HG03064 (cell line): ENCODE measurements around the gene CDC123.
"Not testable (repeated sequence)": the region's sequence is repeated elsewhere in the genome, so short reads cannot be mapped to it uniquely, and the experiment has no call there.

Source experiments
- ATAC-seq: cut with Tn5 transposase; IDR thresholded peaks from one replicate; pipeline ENCODE4 v1.9.1; 2021; ENCODE audit warnings: low read depth; ENCODE audit not compliant: unreplicated experiment

The CDC123 gene, protein sequence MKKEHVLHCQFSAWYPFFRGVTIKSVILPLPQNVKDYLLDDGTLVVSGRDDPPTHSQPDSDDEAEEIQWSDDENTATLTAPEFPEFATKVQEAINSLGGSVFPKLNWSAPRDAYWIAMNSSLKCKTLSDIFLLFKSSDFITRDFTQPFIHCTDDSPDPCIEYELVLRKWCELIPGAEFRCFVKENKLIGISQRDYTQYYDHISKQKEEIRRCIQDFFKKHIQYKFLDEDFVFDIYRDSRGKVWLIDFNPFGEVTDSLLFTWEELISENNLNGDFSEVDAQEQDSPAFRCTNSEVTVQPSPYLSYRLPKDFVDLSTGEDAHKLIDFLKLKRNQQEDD

DNA sequence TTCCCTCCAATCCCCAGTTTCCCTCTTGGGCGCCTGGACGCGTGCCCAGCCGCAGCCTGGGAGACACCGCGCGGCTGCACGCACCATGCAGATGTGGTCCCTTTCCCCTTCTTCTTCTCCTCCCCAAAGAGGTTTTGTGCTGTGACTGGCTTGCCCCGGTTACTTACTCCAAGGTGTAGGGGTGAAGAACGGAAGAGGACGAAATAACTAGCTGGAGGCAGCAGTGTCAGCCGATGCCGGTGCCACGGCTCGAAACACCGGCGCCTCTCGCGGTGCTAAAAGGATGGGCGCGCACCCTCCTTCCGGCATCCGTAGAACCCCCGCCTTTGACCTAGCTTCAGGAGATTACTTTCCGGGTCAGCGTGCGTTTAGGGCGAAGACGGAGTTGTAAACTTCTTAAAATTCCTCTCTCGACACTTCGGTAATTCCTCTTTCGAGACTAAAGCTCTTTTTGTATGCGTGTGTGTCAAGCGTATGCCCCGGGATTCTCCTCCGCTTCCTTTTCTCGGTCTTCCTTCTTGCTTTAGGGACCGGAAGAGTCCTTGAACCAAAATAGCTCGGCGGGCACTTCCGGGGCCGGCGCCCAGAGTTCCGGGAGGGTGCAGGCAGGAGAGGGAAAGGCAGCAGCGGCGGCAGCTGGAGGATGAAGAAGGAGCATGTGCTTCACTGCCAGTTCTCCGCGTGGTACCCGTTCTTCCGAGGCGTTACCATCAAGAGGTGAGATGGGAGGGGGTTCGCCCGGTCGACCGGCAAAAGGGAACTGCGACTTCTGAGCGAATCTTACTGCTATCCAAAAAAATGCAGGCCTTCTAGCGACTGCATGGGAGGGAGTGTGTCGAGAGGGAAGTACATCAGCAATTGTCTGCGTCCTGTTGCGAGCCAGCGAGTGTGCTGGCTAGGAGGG lies at the start of gene CDC123, which contains the start of gene NUDT5:
CDC123 (plus strand) TSS at position 586 of the 904 bp plus-strand sequence; CDS start at position 644, 58 bp downstream.
NUDT5 (minus strand) TSS at position 289 of the 904 bp plus-strand sequence. CDS start 9,600 bp downstream, outside the sequence.
- ATAC-seq, result peak; percentile 79

DNA sequence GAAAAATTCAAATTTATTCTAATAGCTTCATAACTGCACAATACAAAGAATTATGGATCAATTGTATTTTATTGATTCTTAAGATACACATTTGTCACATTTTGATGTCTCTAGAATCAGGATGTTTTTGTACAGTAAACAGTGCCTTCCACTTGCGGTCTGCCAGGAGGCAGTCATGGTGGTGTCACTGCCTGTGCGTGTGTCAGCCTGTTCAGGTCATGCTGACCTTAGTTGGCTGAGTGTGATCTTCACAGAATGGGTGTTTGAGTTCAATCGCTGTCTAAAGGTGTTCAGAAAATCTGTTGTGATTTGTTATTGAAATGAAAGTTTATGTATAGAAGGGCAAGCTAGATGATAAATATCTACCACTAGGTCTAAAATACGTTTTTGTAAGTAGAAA lies 45.8 kb upstream of the CDC123 start:
- ATAC-seq, result no peak

DNA sequence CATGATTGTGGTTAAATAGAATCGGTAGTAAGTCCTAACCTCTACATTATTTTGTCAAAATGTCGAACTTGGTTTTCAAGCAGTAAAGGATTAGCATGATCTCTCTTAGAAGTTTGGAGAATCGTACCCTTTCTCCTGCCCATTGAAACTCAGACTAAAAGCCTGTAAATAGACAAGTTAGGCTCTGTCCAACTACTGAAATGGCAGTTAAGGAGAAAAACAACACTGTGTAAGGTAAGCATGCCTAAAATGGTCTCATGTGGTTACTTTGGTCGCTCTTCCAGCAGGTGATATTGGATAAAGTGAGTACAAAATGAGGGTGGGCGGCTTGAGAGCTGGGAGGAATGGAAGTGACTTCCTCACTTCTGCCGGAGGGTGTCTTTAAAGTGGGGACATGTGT lies 41.5 kb upstream of the CDC123 start:
- ATAC-seq, result no peak

DNA sequence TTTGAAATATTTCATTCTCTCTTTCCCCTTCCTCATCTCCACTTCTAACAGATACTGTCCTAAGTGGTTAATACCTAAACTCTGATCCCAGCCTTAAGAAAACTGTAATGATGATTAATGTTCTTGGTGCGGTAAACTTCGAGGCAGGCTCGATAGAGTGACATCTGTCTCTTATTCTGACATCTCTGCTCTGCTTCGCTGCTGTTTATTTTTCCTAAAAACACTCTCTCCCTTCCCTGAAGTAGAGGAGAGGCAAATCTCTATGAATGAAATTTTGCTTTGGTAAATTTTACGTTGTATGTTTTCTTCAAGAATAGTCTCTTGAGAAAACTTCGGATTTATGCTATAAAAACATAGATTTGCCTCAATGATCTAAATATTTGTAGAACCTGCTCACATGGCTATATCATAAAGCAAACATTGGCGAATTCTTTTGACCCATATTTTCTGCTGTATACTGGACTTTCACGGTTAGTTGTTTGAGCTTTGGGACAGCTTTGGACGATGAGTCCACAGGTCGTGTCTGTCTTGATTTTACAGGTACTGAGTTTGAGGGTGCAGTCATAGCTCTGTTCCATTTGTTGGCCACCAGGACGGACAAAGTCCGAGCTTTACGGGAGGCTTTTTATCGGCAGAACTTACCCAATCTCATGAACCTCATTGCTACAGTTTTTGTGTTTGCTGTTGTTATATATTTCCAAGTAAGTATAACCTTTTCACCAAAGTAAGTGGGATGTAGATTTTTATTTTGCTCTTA lies 39.4 kb upstream of the CDC123 start:
- ATAC-seq, result no peak

DNA sequence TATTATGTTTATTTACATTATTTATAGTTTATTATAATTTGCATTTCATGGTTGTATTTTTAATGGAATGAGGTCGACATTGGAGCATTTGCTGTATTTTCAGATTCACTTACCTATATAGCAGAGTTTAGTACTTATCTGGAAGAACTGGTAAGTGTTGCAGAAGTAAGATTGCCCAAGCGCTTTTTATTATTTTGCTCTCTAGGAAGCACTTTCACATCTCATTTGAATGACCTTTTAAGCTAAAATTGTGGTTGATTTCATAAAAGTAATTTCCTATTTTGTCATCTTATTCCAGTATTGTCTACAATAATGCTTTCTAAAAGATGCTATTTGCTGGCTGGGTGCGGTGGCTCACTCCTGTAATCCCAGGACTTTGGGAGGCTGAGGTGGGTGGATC lies 37.9 kb upstream of the CDC123 start:
- no peak for ATAC-seq

DNA sequence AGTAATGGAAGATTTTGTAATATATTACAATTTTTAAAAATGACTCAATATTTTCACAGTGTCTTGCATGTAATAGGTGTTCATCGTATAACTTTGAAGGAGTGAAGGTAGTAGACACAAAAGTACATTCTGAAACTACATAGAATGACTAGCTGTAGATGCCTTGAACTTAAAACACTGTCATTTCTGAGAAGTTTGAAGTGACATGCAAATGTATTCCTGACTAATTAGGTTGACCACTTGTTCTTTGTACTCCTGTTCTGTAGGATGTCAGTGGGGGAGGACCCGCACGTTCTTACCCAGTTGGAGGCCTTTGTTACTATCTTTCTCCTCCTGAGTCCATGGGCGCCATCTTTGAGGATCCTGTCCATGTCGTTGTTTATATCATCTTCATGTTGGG lies 35.3 kb upstream of the CDC123 start:
- ATAC-seq, result no peak

DNA sequence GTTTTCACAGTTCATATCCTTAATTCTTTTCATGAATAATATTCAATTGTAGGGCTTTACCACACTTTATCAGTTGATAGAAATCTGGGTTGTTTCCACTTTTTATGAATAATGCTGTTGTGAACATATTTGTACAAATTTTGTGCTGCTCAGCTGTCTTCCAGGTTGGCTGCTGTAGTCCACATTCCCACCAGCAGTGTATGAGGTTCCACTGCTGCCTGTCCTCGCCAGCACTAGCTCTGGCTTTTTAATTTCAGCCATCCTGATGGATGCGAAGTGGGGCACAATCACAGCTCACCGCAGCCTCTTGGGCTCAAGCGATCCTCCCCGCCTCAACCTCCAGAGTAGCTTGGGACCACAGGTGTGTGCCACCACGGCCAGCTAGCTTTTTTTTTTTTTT lies 33.1 kb upstream of the CDC123 start:
- ATAC-seq, result no peak

DNA sequence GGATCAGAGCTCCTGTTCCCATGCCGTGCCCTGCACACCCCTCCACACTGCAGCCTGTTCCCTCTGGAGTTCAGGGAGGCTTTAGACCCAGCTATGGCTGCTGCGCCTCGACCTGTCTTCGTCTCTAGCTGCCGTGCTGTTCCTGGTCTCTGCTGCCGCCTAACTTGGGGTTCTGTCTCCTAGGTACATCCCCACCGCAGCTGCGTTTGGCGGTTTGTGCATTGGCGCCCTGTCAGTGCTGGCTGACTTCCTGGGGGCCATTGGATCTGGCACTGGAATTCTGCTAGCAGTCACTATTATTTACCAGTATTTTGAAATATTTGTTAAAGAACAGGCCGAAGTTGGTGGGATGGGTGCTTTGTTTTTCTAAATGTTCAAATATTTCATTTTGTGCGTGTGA lies 31.9 kb upstream of the CDC123 start:
- ATAC-seq, result no peak

DNA sequence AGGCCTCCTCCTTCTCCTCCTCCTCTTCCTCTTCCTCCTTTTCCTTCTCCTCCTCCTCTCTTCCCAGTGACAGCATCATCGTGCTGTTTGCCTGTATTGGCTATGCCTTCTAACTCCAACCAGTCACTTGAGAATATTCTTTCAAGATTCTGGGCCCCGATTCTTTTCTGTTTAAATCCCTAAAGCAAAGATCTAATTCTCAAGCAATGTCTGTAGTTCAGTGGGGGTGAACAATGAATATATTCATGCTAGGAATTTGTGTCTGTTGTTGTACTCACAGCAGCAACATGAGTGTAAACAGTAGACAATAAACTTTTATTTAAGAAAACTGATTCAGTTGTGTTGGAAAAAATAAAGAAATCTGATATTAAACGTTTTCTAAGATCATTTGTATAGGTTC lies 31.0 kb upstream of the CDC123 start:
- no peak for ATAC-seq

DNA sequence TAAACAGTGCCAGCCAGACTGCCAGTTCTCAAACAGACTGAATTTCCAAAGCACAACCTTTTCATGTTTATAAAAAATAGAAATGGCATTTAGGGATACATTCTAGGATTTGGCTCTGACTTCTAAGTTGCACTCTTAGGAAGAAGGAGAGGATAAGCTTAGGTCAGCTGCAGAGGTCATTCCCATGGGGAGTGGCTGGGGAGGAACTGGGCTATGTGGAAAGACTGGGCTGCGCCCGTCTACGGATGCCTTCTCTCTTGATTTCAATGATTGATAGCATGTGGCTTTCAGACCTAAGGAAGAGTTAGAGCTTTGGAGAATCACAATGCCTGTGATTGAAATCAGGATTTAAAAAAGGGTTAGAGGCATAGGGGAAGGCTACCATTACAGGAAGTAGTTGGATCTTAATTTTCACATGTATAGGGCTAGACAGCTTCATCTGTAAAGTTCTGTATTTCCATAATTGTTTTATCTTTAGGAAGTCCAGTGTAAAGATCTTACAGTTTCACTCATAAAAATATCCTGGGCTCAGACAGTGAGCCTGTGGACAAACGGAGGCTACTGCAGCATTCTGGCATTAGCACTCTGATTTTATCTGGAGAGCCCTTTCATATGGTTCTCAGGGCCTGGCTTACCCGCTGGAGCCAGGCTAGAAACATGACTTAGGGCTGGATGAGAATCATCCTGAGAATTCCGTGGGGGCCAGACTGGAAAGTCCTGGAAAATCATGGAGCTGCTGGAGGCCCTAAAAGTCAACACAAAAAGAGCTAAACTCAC lies 29.8 kb upstream of the CDC123 start:
- no peak for ATAC-seq

DNA sequence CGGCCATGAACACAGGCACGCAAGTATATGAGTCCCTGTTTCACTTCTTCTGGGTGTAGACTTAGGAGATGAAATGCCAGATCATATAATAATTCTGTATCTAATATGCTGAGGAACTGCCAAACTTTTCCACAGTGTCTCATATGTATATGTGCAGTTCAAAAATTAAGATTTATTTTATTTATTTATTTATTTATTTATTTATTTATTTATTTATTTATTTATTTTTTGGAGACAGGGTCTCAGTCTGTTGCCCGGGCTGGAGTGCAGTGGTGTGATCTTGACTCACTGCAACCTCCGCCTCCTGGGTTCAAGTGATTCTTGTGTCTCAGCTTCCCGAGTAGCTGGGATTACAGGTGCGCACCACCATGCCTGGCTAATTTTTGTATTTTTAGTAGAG lies 24.5 kb upstream of the CDC123 start:
- ATAC-seq, result not testable (repeated sequence)

DNA sequence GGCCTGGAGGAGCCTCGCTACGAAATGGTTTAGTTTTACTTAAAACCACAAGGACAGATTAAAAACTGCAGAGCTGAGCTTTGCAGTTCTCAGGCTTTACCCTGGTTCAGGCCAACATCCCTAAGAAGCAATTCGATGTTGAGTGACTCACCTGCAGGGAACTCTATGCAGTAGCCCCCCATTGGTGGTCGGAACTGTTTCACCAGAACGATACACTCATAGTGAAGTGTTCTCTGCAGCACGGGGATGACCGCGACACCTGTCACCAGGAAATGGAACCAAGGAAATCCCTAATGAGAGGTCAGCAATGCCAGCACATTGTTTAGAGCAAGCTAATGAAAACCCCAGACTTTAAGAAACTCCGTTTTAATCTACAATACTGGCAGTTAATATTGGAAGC lies 18.3 kb upstream of the CDC123 start:
- no peak for ATAC-seq

DNA sequence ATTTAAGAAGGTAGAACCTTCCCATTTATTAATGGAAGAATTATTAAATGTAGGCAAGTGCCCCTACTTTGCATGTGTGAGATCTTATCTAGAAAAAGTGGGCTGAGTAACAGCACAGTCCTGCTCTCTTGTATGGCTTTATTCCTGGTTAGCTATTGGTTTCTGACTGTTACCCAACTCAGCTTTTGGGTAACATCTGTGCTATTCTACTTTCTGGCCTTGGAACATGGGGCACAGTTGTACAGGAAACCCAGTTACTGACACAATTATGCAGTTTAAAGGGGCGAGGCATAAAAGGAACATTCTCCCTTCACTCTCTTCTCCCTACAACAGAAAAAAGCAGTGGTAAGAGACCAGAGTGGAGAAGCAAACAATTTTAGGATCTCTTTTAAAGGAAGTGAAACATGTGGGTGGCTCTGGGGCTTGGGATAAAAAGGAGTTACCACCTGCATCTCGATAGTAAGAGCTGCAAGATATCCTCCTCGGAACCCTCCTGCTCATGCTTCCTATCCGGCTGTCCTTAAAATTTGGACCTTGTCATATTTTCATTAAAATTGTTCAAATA lies 16.3 kb upstream of the CDC123 start:
- no peak for ATAC-seq

DNA sequence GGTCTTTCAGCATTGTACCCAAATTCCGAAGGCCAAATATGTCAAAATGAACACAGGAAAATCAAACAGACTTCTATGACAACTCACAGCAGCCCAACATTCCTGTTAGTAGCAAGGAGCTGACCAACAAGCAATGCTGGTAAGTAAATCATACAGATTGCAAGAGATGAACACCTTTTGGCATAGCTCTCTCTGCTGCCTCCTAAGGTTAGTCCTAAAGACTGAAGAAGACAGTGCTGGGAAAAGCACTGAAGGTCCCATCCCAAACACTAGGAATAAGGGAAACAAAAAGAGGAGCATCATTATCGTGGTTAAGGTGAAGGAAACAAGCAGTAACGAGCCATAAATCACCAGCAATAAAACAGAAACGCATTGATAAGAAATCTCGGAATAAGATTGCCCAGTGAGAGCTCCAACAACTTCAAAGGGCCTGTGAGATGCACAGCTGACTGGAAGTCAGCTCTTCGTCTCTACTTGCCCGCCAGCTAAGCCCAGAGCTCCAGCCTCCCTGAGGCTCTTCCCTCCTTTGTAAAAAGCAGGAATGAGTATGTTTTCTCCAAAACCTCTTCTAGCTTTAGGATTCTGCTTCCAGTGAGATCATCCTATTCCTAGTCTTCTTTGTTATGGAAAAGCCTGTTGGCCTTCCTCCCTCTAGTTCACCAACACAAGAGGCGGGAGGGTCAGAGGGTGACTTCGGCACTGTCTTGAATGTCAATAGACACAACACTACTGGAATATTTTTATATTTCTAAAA lies 15.6 kb upstream of the CDC123 start:
- ATAC-seq, result no peak

DNA sequence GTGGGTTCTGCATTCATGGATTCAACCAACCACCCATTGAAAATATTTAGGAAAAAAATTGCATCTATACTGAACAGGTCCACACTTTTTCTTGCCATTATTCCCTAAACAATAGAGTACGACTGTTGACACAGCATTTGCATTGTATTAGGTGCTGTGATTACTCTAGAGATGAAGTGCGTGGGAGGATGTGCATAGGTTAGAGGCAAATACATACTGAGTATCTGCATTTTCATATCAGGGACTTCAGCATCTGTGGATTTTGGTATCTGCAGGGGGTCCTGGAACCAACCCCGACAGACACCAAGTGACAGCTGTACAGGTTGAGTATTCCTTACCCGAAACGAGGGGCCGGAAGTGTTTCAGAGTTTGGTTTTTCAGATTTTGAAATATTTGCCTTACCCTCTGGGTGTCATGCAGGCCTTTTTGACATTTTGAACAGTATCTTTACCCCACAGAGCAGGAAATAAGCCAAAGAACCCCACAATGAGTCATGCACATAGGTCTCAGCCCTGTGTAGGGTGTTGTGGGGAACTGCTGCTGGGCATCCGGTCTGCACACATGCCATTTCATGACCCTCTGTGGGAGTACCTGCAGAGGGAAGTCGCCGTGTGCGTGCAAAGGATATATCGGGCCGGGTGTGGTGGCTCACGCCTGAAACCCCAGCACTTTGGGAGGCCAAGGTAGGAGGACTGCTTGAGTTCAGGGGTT lies 14.8 kb upstream of the CDC123 start:
- no peak for ATAC-seq

DNA sequence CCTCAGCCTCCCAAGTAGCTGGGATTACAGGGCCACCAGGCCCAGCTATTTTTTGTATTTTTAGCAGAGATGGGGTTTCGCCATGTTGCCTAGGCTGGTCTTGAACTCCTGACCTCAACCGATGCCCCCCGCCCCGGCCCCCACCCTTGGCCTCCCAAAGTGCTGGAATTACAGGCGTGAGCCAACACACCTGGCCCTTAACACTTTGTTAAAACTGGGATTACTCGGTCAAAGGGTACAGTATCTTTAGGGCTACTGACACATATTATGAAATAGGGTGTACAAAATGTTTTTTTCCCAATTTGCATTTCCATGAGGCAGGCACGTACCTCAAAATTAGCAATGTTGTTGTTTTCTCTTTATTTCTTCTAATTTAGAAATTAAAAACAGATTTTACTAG lies 11.8 kb upstream of the CDC123 start:
- no peak for ATAC-seq

DNA sequence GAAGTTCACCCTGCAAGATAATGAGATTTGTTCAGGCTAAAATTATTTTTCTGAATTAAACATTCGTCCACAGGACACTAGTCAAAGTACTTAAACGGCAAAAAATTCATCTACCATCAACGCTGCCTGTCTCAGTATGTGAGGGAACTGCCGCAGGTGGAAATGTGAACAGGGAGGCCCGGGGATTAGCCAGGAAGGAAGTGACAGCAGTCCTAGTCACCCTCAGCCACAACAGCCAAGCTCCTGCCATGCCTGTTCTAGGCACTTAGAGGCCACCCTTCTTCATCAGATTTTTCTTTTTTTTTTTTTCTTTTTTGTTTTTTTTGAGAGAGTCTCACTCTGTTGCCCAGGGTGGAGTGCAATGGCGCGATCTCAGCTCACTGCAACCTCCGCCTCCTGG lies 9.7 kb upstream of the CDC123 start:
- ATAC-seq, result no peak

DNA sequence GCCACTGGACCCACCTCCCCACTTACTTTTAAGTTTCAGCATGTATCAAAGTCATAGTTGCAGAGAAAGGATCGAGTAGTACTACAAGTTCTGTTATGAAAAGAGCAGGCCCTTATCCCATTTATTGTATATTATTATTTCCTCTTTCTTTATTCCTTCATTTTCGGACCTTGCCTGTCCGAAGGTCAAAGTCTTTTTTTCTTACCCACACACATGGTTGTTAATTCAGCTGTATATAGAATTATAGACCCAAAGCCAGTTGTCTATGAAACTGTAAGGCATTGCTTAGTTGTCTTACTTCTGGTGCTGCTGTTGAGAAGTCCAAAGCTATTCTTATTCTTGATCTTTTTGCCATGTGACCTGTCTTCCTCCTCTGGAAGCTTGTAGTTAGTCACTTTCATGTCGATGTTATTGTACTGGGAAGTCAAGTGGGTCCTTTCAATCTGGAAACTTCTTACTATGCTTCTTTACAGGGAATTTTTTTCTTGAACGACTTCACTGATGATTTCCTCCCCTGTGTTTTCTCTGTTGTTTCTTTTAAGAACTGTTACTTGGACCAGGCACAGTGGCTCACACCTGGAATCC lies 8.6 kb upstream of the CDC123 start:
- no peak for ATAC-seq
